Posterior cingulate gyrus (tissue), 11 donors: ENCODE data around the gene IFT22.
"Not testable (repeated sequence)": the region's sequence is repeated elsewhere in the genome, so short reads cannot be mapped to it uniquely, and the experiment has no call there.

Experiments
- DNase-seq, 10 donors: peaks; one replicate each; pipeline versions ENCODE4 v3.0.0 to v3.0.0-alpha.2; 2020 to 2021; ENCODE audit warnings: mixed read lengths in 3 of 10
- intact Hi-C: fragments of 100-400 bp; cut with DNase I; formaldehyde crosslinking; loops from one replicate; pipeline ENCODE4 v1.15.1; 2023

IFT22 gene

DNA sequence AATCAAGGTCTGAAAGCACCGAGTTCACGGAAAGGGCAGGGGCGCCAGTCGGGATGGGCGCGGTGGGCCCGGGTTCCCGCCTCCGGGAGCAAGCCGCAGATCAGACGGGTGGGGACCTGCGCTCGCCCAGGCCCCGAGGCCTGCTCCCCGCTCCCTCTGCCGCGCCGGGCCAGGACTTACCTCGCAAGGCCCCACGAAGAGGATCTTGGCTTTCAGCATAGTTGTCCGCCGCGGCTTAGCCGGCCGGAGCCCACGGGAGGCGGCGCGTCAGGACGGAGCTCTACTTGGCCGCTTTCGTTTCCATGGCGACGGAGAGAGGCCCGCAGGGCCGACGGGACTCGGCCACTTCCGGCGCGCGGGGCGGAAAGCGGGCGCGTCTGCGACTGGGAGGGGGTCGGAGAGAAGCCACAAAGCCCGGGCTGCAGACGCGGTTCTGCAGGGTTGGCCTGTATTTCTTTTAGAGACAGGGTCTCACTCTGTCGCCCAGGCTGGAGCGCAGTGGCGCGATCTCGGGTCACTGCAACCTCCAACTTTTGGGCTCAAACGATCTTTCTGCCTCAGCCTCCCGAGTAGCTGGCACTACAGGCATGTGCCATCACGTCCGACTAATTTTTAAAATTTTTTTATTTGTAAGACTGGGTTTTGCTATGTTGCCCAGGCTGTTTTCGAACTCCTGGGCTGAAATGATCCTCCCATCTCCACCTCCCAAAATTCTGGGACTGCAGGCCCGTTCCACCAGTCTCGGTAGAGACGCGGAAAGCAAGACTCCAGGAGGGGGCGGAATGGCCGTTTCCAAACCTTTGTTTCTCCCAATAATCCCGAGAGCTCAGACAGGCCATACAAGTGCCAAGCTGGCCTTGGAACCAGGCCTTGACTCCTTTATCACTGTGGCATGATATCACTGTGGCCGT, at the start of gene IFT22:
Gene IFT22, minus strand, starts transcription at position 322 of the 911 bp plus-strand sequence. Its CDS starts 103 bp downstream, at position 219.
- intact Hi-C loops, result loop anchor here (2.0 kb wide), 1 partner anchor 41 kb away; the partner anchor contains the start of gene COL26A1
- DNase-seq, result peak; percentile 87 to 98 (median 89)

GRCh38 chr7:101370836-101371235, 49.2 kb upstream of the IFT22 start:
- DNase-seq, result peak in 2 of 10 donors; percentile 22 to 50
- intact Hi-C loops, result no loop called here

DNA sequence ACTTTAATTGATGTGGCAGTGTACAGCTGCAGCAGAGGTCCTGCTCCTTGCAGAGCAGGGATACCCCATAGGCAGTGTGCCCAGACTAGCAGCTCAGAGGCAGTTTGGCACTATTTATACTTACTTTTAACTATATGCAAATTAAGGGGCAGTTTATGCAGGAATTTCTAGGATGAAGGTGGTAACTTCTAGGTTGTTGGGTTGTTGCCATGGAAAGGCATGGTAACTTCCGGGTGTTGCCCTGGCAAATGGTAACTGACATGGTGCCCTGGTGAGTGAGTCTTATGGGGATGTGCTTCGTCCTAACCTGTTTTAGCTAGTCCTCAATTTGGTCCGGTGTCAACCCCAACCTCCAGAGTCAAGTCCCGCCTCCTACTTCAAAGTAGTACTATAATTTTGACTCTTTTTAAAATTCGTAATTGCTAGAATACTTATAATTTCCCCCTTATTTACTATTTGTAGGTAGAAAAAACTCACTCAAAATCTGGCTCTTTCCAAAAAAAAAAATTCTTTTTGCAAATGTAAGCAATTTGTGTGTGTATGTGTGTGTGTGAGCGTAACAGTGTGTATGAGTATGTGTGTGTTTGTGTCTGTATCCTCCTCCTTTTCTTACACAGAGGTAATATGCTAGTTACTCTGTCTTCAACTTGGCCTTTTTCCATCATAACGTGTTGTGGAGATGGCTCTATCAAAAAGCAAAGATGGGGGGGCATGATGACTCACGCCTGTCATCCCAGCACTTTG, 47.0 kb upstream of the IFT22 start:
- no peak for DNase-seq
- intact Hi-C loops, result no loop called here

- intact Hi-C loops, result no loop called here
- DNase-seq, result no peak
Observed at GRCh38 chr7:101367676-101368075, 46.1 kb upstream of the IFT22 start.

DNA sequence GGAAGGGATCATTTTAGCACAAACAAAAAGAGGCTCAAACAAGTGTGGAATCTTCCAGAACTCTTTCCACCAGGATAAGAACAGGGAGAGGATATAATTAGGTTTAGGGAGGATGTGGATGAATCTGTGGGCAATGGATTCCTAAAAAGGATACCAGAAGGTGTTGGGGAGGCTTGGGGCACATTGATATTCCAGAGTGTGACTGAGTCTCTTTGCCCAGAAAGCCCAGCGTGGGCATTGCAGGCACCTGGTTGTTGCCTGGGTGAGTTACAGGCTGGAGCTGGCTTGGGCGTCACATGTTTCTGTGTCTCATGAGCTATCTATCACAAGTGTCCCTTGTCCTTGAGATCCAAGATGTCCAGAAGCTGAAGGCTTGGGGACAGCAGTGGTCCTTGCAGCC, 44.3 kb upstream of the IFT22 start:
- intact Hi-C loops, result no loop called here
- DNase-seq, result peak in 8 of 10 donors; percentile 32 to 95 (median 68)

- intact Hi-C loops, result loop anchor here (1.0 to 2.0 kb wide), 2 partner anchors 41 to 140 kb away; no protein-coding TSS in a partner anchor
Observed at GRCh38 chr7:101363734-101364374, 42.2 kb upstream of the IFT22 start.

DNA sequence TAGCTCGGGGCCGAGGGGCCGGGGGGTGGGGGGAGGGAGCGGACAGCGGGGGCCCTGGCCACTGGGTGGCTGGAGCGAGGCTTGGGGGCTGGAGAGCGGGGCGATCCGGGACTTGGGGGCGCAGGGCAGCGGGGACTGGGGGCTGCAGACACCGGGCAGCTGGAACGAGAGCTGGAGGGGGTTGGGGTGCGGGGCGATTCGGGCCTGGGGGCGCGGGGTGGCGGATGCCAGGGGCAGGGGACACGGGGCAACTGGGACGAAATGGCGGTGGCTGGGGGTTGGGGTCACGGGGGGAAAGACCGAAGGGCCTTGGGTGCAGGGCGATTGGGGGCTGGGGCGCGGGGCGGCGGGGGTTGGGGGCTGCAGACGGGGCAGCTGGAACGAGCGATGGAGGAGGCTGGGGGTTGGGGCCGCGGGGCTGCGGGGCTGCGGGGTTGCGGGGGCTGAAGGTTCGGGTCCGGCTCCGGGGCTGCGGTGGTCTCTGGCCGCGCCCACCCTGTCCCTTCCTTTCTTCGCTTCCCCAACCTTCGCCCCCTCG, 41.7 kb upstream of the IFT22 start:
- intact Hi-C loops, result loop anchor here (2.0 kb wide), 1 partner anchor 40 kb away; no protein-coding TSS in a partner anchor
- DNase-seq, result no peak

More at GRCh38 chr7:101363734-101364374, 42.2 kb upstream of the IFT22 start:
- DNase-seq, result peak; percentile 16 to 96 (median 66)

DNA sequence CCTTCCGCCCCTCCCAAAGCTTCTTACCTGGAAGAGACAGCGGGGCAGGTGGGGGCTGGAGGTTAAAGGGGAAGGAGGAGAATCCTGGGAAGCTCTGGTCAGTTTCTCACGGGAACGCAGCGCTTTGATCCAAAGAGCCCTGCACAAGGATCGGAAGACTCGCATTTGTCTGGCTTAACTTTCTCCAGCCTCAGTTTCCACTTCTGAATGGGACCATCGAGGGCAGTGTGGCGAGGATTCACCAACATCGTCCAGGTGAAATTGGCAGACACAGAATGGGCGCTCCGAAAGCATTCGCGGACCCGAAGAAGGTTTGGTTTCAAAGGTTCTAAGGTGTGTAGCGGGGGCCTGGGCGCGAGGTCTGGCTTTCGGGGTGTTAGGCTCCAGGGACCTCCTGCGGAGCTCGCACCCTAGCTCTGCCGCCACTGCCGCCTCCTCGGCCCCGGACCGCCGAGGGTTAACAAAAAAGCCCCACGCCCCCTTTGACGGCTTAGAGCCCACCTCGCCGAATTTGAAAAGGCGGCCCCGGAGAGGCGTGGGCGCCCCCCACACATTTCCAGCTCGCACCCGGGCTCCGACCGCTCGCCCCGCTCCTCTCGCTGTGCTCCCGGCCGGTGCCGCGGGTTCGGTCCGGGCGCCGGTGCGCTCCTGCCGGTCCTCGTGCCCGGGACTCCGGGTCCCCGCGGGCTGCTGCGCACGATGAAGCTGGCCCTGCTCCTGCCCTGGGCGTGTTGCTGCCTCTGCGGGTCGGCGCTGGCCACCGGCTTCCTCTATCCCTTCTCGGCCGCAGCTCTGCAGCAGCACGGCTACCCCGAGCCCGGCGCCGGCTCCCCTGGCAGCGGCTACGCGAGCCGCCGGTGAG, 41.0 kb upstream of the IFT22 start, which contains the start of gene COL26A1:
Gene COL26A1, plus strand, starts transcription at position 542 of the 862 bp plus-strand sequence. Its CDS starts 158 bp downstream, at position 700.
- DNase-seq, result peak in 7 of 10 donors; percentile 12 to 89 (median 48)
- intact Hi-C loops, result loop anchor here (2.0 kb wide), 1 partner anchor 40 kb away; no protein-coding TSS in a partner anchor

DNA sequence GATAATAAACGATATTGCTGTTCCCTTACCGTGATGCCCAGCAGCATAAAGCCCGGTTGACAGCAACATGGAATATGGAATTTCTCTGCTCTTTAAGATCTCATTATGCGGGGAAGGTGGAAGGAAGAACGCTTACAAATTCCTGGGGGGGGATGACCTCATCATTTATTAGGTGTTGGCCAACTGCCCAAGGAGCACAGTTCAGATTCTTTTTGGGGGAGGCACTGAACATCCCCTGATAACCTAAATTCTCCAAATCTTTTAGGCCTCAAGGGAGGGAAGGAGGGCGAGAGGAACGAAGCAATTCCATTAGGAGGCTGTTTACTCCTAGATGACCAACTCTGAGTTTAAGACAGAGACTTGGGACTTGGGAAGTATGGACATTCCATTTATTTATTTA, 35.8 kb upstream of the IFT22 start:
- DNase-seq, result peak in 1 of 10 donors; percentile 1

DNA sequence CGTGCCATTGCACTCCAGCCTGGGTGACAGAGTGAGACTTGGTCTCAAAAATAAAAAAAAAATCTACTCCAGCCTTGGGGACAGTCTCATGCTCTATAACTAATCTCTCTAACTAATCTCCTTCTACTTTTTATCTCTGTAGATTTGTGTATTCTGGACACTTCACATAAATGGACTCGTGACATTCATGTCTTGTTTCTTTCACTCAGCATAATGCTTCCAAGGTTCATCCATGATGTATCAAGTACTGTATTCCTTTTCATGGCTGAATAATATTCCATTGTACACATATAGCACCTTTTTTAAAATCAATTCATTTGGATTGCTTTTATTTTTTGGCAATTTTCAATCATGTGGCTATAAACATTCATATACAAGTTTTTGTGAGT, 31.3 kb upstream of the IFT22 start:
- intact Hi-C loops, result no loop called here
- DNase-seq, result no peak

More for the DNA sequence above, 35.8 kb upstream of the IFT22 start:
- intact Hi-C loops, result no loop called here

- intact Hi-C loops, result not testable (repeated sequence)
- DNase-seq, result peak in 1 of 10 donors; percentile 9
Observed at GRCh38 chr7:101349300-101349699, 27.7 kb upstream of the IFT22 start.

- intact Hi-C loops, result not testable (repeated sequence)
Observed at GRCh38 chr7:101348456-101349067, 26.9 kb upstream of the IFT22 start.

DNA sequence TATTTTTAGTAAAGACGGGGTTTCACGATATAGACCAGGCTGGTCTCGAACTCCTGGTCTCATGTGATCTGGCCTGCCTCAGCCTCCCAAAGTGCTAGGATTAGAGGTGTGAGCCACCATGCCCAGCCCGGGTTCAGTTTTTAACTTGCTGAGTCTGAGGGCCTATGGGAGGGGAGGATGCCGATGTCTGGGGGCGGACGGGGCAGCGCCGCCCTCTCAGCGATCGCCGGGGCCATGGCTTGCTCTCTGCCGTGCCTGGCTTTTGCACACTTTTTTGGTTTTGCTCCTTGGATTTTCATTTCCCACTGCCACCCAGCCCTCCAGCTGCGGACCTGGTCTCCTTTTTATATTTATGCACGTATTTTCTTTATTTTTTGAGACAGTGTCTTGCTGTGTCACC, 25.9 kb upstream of the IFT22 start:
- DNase-seq, result peak in 2 of 10 donors; percentile 24 to 64
- intact Hi-C loops, result no loop called here

More at GRCh38 chr7:101348456-101349067, 26.9 kb upstream of the IFT22 start:
- DNase-seq, result peak in 1 of 10 donors; percentile 55

GRCh38 chr7:101342892-101343291, 21.3 kb upstream of the IFT22 start:
- peak in 2 of 10 donors; percentile 16 to 64 for DNase-seq
- intact Hi-C loops, result no loop called here

DNA sequence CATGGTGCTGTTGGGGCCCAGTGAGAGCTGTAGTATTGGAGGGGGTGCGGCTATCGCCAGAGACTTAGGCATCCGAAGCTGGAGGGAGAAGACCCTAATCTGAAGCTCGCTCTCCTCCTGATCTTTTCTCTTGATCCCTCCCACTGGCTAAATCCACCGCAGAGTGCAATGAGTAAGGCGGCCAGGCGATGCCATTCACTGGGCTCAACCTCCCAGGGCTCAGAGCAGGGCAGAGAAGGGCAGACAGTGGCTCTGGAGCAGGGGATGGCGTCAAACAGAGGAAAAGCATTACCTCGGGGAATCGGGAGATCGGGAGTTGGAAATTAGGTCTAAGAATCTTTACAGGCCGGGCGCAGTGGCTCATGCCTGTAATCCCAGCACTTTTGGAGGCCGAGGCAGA, 18.8 kb upstream of the IFT22 start:
- intact Hi-C loops, result no loop called here
- DNase-seq, result peak in 2 of 10 donors; percentile 3 to 38

DNA sequence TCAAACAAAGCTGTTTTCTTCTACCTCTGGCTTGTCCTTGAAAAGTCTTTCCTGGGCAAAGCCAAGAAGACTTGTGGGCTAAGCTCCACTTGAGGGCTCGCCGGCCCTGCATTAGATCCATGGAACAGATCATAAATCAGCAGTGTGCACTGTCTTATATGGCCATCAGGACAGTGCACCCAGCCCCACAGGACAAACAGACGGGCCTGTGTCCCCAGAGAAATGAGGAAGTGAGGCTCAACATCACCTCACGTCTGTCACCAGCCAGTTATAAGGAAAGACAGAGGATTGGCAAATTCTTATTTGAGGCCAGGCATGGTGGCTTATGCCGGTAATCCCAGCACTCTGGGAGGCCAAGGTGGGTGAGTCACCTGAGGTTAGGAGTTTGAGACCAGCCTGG, 12.3 kb upstream of the IFT22 start:
- peak in 1 of 10 donors; percentile 21 for DNase-seq
- intact Hi-C loops, result no loop called here

DNA sequence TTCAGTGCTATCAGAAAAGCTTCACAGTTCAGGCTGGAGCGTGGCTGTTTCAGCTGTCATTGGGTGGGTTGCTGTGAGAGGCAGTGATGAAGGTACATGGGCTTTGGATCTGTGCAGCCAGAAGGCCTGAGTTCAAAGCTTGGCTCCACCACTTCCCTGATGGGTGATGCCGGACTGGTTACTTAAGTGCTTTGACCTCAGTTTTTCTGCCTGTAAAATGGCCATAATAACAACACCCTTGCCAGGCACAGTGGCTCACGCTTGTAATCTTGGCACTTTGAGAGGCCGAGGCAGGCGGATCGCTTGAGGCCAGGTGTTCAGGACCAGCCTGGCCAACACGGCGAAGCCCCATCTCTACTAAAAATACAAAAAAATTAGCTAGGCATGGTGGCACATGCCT, 10.4 kb upstream of the IFT22 start:
- peak in 1 of 10 donors; percentile 27 for DNase-seq
- intact Hi-C loops, result no loop called here

DNA sequence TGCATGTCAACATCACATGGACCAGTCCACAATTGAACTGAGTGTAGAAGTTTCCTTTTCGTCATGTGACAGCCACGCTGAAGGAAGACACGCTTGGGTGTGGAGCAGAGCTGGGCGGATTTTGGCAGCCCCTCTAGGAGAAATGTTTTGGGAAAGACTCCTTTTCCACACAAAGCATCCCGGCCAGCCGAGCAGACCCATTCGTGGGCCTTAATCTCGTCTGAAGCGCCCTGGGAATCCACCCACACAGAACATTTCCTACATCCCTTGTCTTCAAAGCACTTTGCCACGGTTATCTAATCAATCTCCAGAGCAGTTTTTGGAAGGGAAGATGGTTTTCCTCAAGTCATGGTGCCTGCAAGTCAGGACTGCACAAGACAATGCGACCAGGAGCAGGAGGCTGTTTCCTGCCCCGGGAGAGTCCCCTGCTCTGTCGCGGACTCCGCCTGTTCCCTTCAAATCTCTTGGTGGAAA, 8.4 kb upstream of the IFT22 start:
- peak in 2 of 10 donors; percentile 40 to 50 for DNase-seq

More for the DNA sequence above, 8.4 kb upstream of the IFT22 start:
- intact Hi-C loops, result no loop called here
